K562 (cell line): ENCODE data around the gene PRM3. TPM values are rescaled to one million over a fixed set of nuclear protein-coding genes. Genes with fewer than 3 reads are reported as not detected.

Experiments
- MCM5 ChIP-seq: fragments of 450-650 bp; IDR thresholded peaks from 2 replicates; pipeline ENCODE4 v1.6.1; 2016; ENCODE audit warnings: low read depth
- NFE2 ChIP-seq: IDR thresholded peaks from 2 replicates; pipeline ENCODE4 v1.6.1; 2014; ENCODE audit warnings: antibody characterized with exemption, low read depth
- SAFB ChIP-seq: fragments of 200-400 bp; formaldehyde crosslinking; IDR thresholded peaks from 2 replicates; pipeline ENCODE4 v1.6.1; 2017; ENCODE audit warnings: low read depth, low read length, borderline replicate concordance
- STAT5A ChIP-seq: IDR thresholded peaks from 2 replicates; pipeline ENCODE4 v1.6.1; 2012; ENCODE audit warnings: low read length, inconsistent platforms, borderline replicate concordance
- ZNF217 ChIP-seq: sonication (generic); formaldehyde crosslinking; IDR thresholded peaks from 2 replicates; pipeline ENCODE4 v1.8.0; 2022; ENCODE audit warnings: mild to moderate bottlenecking, missing genetic modification reagents
- polyA plus RNA-seq, 8 experiments: library from polyadenylated mRNA; depleted of rRNA in 4 of 8; stranded (reverse) in 5 of 8; unstranded in 3 of 8; fragments of >200 nt; fragmentation: Nextera tagmentation in 2 of 8; fragmentation: Illumina TruSeq in 1 of 8; extraction: Ambion mirVana in 2 of 8; extraction: Trizol in 1 of 8; gene quantifications; 2 replicates each; pipeline versions ENCODE4 v1.2.1 to v1.2.3, GENCODE V29; 2011 to 2014; ENCODE audit warnings: inconsistent platforms in 1 of 8, missing spikeins in 1 of 8
- total RNA-seq, 7 experiments: library from RNA; depleted of rRNA in 6 of 7; stranded (reverse); fragments of >200 nt in 6 of 7; fragmentation: Illumina TruSeq in 2 of 7; extraction: Trizol in 2 of 7; gene quantifications; 2 replicates each; pipeline versions ENCODE4 v1.2.1 to v1.2.3, GENCODE V29; 2011 to 2021; ENCODE audit warnings: low replicate concordance in 1 of 7
- TF ChIP-seq, protein P1 (sequence below), 2 experiments: fragments of 450-650 bp; IDR thresholded peaks; 2 replicates each; pipeline ENCODE4 v1.6.1; 2016; ENCODE audit warnings: mild to moderate bottlenecking in 2 of 2, borderline replicate concordance in 1 of 2, low read depth in 1 of 2, moderate library complexity in 1 of 2

PRM3 gene
- total and polyA plus RNA-seq, 9 of the 15 experiments (the other 6 are each of a cell fraction or from before 2014, with no cell fraction given), result not detected

DNA sequence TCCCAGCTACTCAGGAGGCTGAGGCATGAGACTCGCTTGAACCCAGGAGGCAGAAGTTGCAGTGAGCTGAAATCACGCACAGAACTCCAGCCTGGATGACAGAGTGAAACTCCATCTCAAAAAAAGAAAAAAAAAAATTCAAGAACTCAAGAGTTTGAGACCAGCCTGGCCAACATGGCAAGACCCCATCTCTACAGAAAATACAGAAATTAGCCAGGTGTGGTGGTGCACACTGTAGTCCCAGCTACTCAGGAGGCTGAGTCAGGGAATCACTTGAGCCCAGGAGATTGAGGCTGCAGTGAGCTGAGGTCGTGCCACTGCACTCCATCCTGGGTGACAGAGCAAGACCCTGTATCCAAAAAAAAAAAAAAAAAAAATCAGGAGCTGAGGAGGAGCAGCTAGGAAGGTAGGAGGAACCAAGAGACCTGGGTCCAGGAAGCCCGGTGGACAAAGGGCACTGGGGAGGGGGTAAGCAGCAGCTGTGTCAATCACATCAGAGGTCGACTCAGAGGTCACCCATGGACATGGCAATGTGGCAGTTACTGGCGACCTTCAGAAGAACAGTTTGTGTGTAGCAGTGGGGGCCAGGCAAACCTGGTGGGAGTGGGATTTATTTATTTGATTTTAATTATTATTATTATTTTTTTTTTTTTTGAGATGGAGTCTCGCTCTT is 18.8 kb upstream of the PRM3 start (continued):
- TF ChIP-seq SAFB (no peak), STAT5A (no peak), MCM5 (no peak), NFE2 (no peak), ZNF217 (CRISPR knock-in tag) (no peak)
- TF ChIP-seq, protein P1, sequence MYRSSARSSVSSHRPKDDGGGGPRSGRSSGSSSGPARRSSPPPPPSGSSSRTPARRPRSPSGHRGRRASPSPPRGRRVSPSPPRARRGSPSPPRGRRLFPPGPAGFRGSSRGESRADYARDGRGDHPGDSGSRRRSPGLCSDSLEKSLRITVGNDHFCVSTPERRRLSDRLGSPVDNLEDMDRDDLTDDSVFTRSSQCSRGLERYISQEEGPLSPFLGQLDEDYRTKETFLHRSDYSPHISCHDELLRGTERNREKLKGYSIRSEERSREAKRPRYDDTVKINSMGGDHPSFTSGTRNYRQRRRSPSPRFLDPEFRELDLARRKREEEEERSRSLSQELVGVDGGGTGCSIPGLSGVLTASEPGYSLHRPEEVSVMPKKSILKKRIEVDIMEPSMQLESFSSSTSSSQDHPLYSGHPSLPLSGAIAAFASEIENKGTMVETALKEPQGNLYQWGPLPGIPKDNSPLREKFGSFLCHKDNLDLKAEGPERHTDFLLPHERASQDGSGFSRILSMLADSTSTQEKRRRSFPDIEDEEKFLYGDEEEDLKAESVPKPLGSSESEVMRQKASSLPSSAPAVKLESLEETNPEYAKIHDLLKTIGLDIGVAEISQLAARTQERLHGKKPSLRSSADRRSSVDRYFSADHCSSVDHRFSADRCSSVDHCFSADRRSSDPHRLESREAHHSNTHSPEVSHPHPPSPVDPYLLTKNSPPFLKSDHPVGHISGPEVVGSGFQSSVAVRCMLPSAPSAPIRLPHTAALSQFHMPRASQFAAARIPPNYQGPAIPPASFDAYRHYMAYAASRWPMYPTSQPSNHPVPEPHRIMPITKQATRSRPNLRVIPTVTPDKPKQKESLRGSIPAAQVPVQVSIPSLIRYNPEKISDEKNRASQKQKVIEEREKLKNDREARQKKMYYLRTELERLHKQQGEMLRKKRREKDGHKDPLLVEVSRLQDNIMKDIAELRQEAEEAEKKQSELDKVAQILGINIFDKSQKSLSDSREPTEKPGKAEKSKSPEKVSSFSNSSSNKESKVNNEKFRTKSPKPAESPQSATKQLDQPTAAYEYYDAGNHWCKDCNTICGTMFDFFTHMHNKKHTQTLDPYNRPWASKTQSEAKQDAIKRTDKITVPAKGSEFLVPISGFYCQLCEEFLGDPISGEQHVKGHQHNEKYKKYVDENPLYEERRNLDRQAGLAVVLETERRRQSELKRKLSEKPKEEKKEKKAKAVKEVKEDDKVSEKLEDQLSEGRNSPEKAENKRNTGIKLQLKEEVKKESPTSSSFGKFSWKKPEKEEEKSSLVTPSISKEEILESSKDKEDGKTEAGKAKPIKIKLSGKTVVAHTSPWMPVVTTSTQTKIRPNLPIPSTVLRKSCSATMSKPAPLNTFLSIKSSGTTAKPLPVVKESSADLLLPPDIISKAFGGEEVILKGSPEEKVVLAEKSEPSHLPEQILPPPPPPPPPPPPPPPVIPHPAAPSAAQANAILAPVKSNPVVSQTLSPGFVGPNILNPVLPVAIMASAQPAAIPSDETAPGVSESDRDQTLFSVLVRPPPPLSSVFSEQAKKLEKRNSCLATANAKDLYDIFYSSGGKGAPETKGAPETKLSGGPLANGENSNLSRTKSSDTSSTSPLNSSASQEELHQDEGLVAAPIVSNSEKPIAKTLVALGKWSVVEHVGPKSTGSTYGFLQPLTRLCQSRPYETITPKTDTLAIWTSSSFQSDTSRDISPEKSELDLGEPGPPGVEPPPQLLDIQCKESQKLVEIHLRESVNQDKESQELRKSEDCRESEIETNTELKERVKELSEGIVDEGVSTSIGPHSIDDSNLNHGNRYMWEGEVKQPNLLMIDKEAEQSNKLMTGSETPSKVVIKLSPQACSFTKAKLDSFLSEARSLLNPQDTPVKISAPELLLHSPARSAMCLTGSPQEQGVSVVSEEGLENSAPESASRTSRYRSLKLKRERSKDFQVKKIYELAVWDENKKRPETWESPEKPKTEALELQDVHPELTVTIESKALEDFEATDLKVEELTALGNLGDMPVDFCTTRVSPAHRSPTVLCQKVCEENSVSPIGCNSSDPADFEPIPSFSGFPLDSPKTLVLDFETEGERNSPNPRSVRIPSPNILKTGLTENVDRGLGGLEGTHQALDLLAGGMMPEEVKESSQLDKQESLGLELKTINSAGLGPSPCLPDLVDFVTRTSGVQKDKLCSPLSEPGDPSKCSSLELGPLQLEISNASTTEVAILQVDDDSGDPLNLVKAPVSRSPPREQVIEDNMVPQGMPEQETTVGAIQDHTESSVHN (IDR thresholded peaks at IDR 0.05; ENCODE audit: borderline replicate concordance in 1 of 2, low read depth in 1 of 2), result no peak
- TF ChIP-seq, all 486 proteins: peak for 0
